ENCODE measurements around the gene LONP2. TPM values are rescaled to one million over a fixed set of nuclear protein-coding genes. Genes with fewer than 3 reads are reported as not detected.
A peak's percentile ranks its signal among the peaks of the same experiment; 100 is the strongest.
"Not testable (repeated sequence)": the region's sequence is repeated elsewhere in the genome, so short reads cannot be mapped to it uniquely, and the experiment has no call there.

LONP2 gene
- total RNA-seq, 1 donor from 2014 or later = 52.2 TPM

DNA sequence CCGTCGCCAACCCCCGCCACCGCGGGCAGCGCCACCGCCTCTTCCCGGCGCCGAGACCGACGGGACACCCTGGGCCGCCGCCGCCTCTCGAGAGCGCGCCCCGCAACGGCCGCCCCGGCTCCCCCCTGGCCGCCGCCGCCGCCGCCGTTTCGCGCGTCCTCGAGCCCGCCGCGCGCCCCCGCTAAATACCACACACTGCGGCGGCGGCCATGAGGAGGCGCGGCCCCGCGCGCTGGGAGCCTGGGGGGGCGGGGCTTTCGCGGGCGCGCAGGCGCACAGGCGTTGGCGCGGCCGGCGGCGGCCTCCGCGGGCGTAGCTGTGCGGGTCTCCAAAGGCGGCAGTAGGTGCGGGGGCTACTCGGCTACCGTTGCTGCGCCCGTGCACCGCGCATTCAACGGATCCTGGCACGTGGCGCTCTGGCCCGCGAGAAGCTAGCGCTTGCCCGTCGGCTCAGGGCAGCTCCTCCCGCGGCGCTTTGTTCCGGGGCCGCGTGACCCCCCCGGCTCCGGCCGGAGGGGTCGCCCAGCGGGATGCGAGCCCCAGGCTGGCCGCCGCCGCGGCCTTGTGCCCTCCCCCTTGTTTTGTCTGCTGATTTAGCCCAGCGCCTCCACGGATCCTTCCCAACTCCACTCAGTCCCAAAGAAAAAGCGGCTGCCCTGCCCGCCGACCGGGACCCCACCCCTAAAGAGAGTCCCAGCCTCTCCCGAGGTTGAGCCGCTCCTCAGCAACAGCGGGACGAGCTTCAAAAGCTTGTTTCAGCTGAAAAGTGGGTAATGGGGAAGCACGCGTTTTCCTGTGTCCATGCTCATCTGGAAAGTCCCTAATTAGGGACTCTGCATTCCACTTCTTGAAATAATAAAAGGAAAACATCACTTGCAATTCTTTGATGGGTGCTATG is 141.4 kb downstream of the LONP2 start, which contains the start of gene SIAH1:
Gene SIAH1, minus strand, starts transcription at position 161 of the 898 bp plus-strand sequence. CDS start 22,985 bp downstream, outside the sequence.
- peaks cover 3% of the 10 kb centered on the region for H3K27me3 Mint-ChIP-seq (ENCODE audit: insufficient read depth)
- peaks cover 3% of the 10 kb centered on the region for H3K36me3 Mint-ChIP-seq (ENCODE audit: low read depth)
- peak; percentile 85 for DNase-seq (ENCODE audit: low spot score)
- H3K27ac Mint-ChIP-seq = peak within 1 kb of the TSS; percentile 95
- peak within 1 kb of the TSS; percentile 97 for H3K4me3 Mint-ChIP-seq
- intact Hi-C loops (cut with micrococcal nuclease) = loop anchor here (1.0 to 10.0 kb wide), 5 partner anchors 33 to 1555 kb away; partner anchors contain the start of genes C16orf87 and DNAJA2
- H3K9me3 Mint-ChIP-seq = no peaks in the 10 kb centered on the region
- peaks cover 29% of the 10 kb centered on the region for H3K4me1 Mint-ChIP-seq (ENCODE audit: low read depth)

GRCh38 chr16:48386559-48387312 is 142.6 kb downstream of the LONP2 start:
- Mint-ChIP-seq H3K36me3 (ENCODE audit: low read depth) (peaks cover 3% of the 10 kb centered on the region), H3K27me3 (ENCODE audit: insufficient read depth) (peaks cover 3% of the 10 kb centered on the region), H3K9me3 (no peaks in the 10 kb centered on the region), H3K4me3 (no peak overlapping the region), H3K27ac (no peak overlapping the region), H3K4me1 (ENCODE audit: low read depth) (peaks cover 21% of the 10 kb centered on the region)
- DNase-seq (ENCODE audit: low spot score) = no peak
- intact Hi-C loops (cut with micrococcal nuclease) = loop anchor here (5.0 to 10.0 kb wide), 2 partner anchors 34 to 1412 kb away; partner anchors contain the start of gene DNAJA2

DNA sequence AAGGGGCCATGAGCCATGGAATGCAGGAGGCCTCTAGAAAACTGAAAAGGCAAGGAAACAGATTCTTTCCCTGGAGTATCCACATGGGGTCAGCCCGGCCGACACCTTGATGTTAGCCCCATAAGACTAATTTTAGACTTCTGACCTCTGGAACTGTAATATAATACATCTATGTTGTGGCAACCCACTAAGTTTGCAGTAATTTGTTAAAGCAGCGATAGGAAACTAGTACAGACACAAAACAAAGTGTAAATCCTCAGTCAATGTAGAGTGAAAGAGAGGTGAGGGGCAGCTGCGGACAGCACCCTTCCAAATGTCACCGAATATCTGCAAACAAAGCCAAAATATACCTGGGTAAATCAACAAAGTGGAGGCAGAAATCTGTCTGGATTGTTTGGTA is 148.3 kb downstream of the LONP2 start:
- no peaks in the 10 kb centered on the region for H3K36me3 Mint-ChIP-seq (ENCODE audit: low read depth)
- H3K27ac Mint-ChIP-seq = no peak overlapping the region
- peaks cover 12% of the 10 kb centered on the region for H3K4me1 Mint-ChIP-seq (ENCODE audit: low read depth)
- DNase-seq (ENCODE audit: low spot score) = no peak
- peaks cover 3% of the 10 kb centered on the region for H3K27me3 Mint-ChIP-seq (ENCODE audit: insufficient read depth)
- no peak overlapping the region for H3K4me3 Mint-ChIP-seq
- intact Hi-C loops (cut with micrococcal nuclease) = no loop called here
- no peaks in the 10 kb centered on the region for H3K9me3 Mint-ChIP-seq

- DNase-seq (ENCODE audit: low spot score) = no peak
- no peaks in the 10 kb centered on the region for H3K9me3 Mint-ChIP-seq
- H3K4me3 Mint-ChIP-seq = no peak overlapping the region
- H3K36me3 Mint-ChIP-seq (ENCODE audit: low read depth) = no peaks in the 10 kb centered on the region
- peaks cover 3% of the 10 kb centered on the region for H3K27me3 Mint-ChIP-seq (ENCODE audit: insufficient read depth)
- no peak overlapping the region for H3K27ac Mint-ChIP-seq
- peaks cover 7% of the 10 kb centered on the region for H3K4me1 Mint-ChIP-seq (ENCODE audit: low read depth)
- intact Hi-C loops (cut with micrococcal nuclease) = no loop called here
These were observed 149.6 kb downstream of the LONP2 start for GRCh38 chr16:48393485-48394354.

- Mint-ChIP-seq H3K4me1 (ENCODE audit: low read depth) (peaks cover 7% of the 10 kb centered on the region), H3K9me3 (no peaks in the 10 kb centered on the region), H3K27ac (peak overlapping the region; percentile 49), H3K27me3 (ENCODE audit: insufficient read depth) (peaks cover 3% of the 10 kb centered on the region), H3K4me3 (no peak overlapping the region), H3K36me3 (ENCODE audit: low read depth) (no peaks in the 10 kb centered on the region)
- intact Hi-C loops (cut with micrococcal nuclease) = no loop called here
- DNase-seq (ENCODE audit: low spot score) = no peak
These were observed 150.2 kb downstream of the LONP2 start for GRCh38 chr16:48394355-48394703.

- Mint-ChIP-seq H3K4me3 (no peak overlapping the region), H3K4me1 (ENCODE audit: low read depth) (peaks cover 7% of the 10 kb centered on the region), H3K27me3 (ENCODE audit: insufficient read depth) (peaks cover under 1% of the 10 kb centered on the region), H3K9me3 (no peaks in the 10 kb centered on the region), H3K27ac (no peak overlapping the region), H3K36me3 (ENCODE audit: low read depth) (no peaks in the 10 kb centered on the region)
- no peak for DNase-seq (ENCODE audit: low spot score)
- intact Hi-C loops (cut with micrococcal nuclease) = no loop called here
These were observed 151.3 kb downstream of the LONP2 start for GRCh38 chr16:48395375-48395774.

DNA sequence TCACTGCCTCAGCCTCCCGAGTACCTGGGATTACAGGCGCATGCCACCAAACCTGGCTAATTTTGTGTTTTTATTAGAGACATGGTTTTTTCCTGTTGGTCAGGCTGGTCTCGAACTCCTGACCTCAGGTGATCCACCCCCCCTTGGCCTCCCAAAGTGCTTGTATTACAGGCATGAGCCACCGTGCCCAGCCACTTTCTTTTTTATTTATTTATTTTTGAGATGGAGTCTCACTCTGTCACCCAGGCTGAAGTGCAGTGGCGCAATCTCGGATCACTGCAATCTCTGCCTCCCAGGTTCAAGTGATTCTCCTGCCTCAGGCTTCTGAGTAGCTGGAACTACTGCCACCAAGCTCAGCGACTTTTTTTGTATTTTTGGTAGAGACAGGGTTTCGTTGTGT is 158.4 kb downstream of the LONP2 start:
- H3K9me3 Mint-ChIP-seq; intact Hi-C loops (cut with micrococcal nuclease); H3K27me3 Mint-ChIP-seq (ENCODE audit: insufficient read depth); H3K27ac Mint-ChIP-seq; H3K4me3 Mint-ChIP-seq; DNase-seq (ENCODE audit: low spot score); H3K4me1 Mint-ChIP-seq (ENCODE audit: low read depth); H3K36me3 Mint-ChIP-seq (ENCODE audit: low read depth): not testable (repeated sequence)

GRCh38 chr16:48405153-48405552 is 161.1 kb downstream of the LONP2 start:
- H3K4me3 Mint-ChIP-seq = no peak overlapping the region
- H3K9me3 Mint-ChIP-seq = no peaks in the 10 kb centered on the region
- peaks cover 8% of the 10 kb centered on the region for H3K4me1 Mint-ChIP-seq (ENCODE audit: low read depth)
- intact Hi-C loops (cut with micrococcal nuclease) = no loop called here
- peaks cover 11% of the 10 kb centered on the region for H3K27me3 Mint-ChIP-seq (ENCODE audit: insufficient read depth)
- no peaks in the 10 kb centered on the region for H3K36me3 Mint-ChIP-seq (ENCODE audit: low read depth)
- H3K27ac Mint-ChIP-seq = no peak overlapping the region
- DNase-seq (ENCODE audit: low spot score) = no peak

- no peaks in the 10 kb centered on the region for H3K36me3 Mint-ChIP-seq (ENCODE audit: low read depth)
These were observed 161.8 kb downstream of the LONP2 start for GRCh38 chr16:48405907-48406306.

More at GRCh38 chr16:48405907-48406306, 161.8 kb downstream of the LONP2 start:
- Mint-ChIP-seq H3K4me3 (no peak overlapping the region), H3K27ac (no peak overlapping the region), H3K27me3 (ENCODE audit: insufficient read depth) (peaks cover 11% of the 10 kb centered on the region), H3K4me1 (ENCODE audit: low read depth) (peaks cover 8% of the 10 kb centered on the region), H3K9me3 (no peaks in the 10 kb centered on the region)
- DNase-seq (ENCODE audit: low spot score) = no peak
- intact Hi-C loops (cut with micrococcal nuclease) = no loop called here

Other genes with a start within 250 kb of the LONP2 start
- not detected in 2 replicates for gene ABCC12, start 88.3 kb upstream of the LONP2 start, total RNA-seq
- gene ABCC11, start 3.2 kb downstream of the LONP2 start, total RNA-seq = not detected in 2 replicates
- gene SIAH1, start 141.1 kb downstream of the LONP2 start, total RNA-seq = 15.6 and 16.8 TPM in 2 replicates